CD4-positive, alpha-beta T cell (primary cell): ENCODE data around the gene RSPO3. TPM values are rescaled to one million over a fixed set of nuclear protein-coding genes. Genes with fewer than 3 reads are reported as not detected.
"Not testable (repeated sequence)": the region's sequence is repeated elsewhere in the genome, so short reads cannot be mapped to it uniquely, and the experiment has no call there.

Source experiments
- ATAC-seq: fragments of 200-7000 bp; cut with Tn5 transposase; one replicate; pipeline ENCODE4 v1.10.0; 2022; ENCODE audit warnings: mild to moderate bottlenecking; ENCODE audit not compliant: poor library complexity
- CTCF ChIA-PET: fragments of 350-600 bp; sonication (Branson Sonifier 250); formaldehyde crosslinking; loops from one replicate; lab custom pipeline; 2021; ENCODE audit warnings: antibody characterized with exemption, inconsistent platforms; lab: Charles Lee
- POLR2A ChIA-PET: fragments of 350-600 bp; sonication (Branson Sonifier 250); formaldehyde crosslinking; loops from one replicate; lab custom pipeline; 2021; ENCODE audit warnings: antibody characterized with exemption, inconsistent platforms; lab: Charles Lee
- DNase-seq, 14 experiments: peaks; one replicate each; pipeline ENCODE4 v3.0.0-alpha.2; 2013 to 2020; ENCODE audit warnings: mixed read lengths in 2 of 14
- H3K27ac ChIP-seq, 2 donors: one replicate each; pipeline versions ENCODE4 v1.5.1 to v1.7.0; 2013; ENCODE audit warnings: low read length in 2 of 2, low read depth in 1 of 2, mild to moderate bottlenecking in 1 of 2
- H3K27me3 ChIP-seq, 2 experiments: 1 replicate in 1 of 2; 2 replicates in 1 of 2; pipeline versions ENCODE4 v1.6.1 to v1.7.0; 2013; ENCODE audit warnings: low read length in 2 of 2, control low read depth in 1 of 2, mild to moderate bottlenecking in 1 of 2, moderate library complexity in 1 of 2; ENCODE audit not compliant: insufficient read depth in 2 of 2, control insufficient read depth in 1 of 2
- H3K36me3 ChIP-seq: one replicate; pipeline ENCODE4 v1.6.1; 2013; ENCODE audit warnings: low read length, control low read depth; ENCODE audit not compliant: insufficient read depth
- H3K4me1 ChIP-seq: one replicate; pipeline ENCODE4 v1.6.1; 2013; ENCODE audit warnings: low read length, control low read depth; ENCODE audit not compliant: insufficient read depth
- H3K4me3 ChIP-seq: one replicate; pipeline ENCODE4 v1.5.1; 2013; ENCODE audit warnings: mild to moderate bottlenecking, low read length, moderate library complexity
- H3K9me3 ChIP-seq, 2 experiments: 1 replicate in 1 of 2; 2 replicates in 1 of 2; pipeline versions ENCODE4 v1.6.1 to v1.7.0; 2013; ENCODE audit warnings: low read length in 2 of 2, mild to moderate bottlenecking in 2 of 2, control low read depth in 1 of 2, moderate library complexity in 1 of 2; ENCODE audit not compliant: control insufficient read depth in 1 of 2, insufficient read depth in 1 of 2
- H3K27ac Mint-ChIP-seq: one replicate; pipeline ENCODE4 v1.8.0; 2020; ENCODE audit warnings: mixed read lengths
- H3K27me3 Mint-ChIP-seq: one replicate; pipeline ENCODE4 v1.8.0; 2021; ENCODE audit warnings: mixed read lengths
- H3K36me3 Mint-ChIP-seq: one replicate; pipeline ENCODE4 v1.8.0; 2021; ENCODE audit warnings: low read depth, mixed read lengths
- H3K4me1 Mint-ChIP-seq: one replicate; pipeline ENCODE4 v1.8.0; 2021; ENCODE audit warnings: low read depth, mixed read lengths
- H3K4me3 Mint-ChIP-seq: one replicate; pipeline ENCODE4 v1.8.0; 2020; ENCODE audit warnings: mild to moderate bottlenecking, mixed read lengths
- H3K9me3 Mint-ChIP-seq: one replicate; pipeline ENCODE4 v1.8.0; 2020; ENCODE audit warnings: mixed read lengths
- intact Hi-C, 2 experiments: fragments of 100-400 bp; cut with DNase I in 1 of 2; cut with micrococcal nuclease in 1 of 2; formaldehyde crosslinking; loops; one replicate each; pipeline versions ENCODE4 v1.15.1 to v1.9.0; 2023 to 2025; cut with DNase I, micrococcal nuclease
- total RNA-seq, 174 experiments: library from RNA in 2 of 174; stranded (reverse) in 2 of 174; gene quantifications; one replicate each; pipeline ENCODE4 v1.2.3 and lab custom pipeline; 2021 to 2026
- TF ChIP-seq, protein P1 (sequence below): fragments of 200-600 bp; IDR thresholded peaks from one replicate; pipeline ENCODE4 v1.8.0; 2022; ENCODE audit warnings: antibody characterized with exemption, mild to moderate bottlenecking

RSPO3 gene
- total RNA-seq, 2 experiments from 2014 or later: not detected

- Mint-ChIP-seq H3K4me1 (no peaks in the 10 kb centered on the region), H3K4me3 (no peak overlapping the region), H3K9me3 (no peaks in the 10 kb centered on the region), H3K27me3 (peaks cover 14% of the 10 kb centered on the region), H3K27ac (no peak overlapping the region), H3K36me3 (no peaks in the 10 kb centered on the region)
- ATAC-seq (no peak), DNase-seq (no peak)
- TF ChIP-seq, protein P1, sequence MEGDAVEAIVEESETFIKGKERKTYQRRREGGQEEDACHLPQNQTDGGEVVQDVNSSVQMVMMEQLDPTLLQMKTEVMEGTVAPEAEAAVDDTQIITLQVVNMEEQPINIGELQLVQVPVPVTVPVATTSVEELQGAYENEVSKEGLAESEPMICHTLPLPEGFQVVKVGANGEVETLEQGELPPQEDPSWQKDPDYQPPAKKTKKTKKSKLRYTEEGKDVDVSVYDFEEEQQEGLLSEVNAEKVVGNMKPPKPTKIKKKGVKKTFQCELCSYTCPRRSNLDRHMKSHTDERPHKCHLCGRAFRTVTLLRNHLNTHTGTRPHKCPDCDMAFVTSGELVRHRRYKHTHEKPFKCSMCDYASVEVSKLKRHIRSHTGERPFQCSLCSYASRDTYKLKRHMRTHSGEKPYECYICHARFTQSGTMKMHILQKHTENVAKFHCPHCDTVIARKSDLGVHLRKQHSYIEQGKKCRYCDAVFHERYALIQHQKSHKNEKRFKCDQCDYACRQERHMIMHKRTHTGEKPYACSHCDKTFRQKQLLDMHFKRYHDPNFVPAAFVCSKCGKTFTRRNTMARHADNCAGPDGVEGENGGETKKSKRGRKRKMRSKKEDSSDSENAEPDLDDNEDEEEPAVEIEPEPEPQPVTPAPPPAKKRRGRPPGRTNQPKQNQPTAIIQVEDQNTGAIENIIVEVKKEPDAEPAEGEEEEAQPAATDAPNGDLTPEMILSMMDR: no peak
- Histone ChIP-seq H3K9me3 (no peaks in the 10 kb centered on the region), H3K27me3 (peaks cover 0 to 5% of the 10 kb centered on the region in 2 experiments), H3K4me1 (no peaks in the 10 kb centered on the region), H3K27ac (no peak overlapping the region), H3K36me3 (no peaks in the 10 kb centered on the region), H3K4me3 (no peak overlapping the region)
- ChIA-PET POLR2A (no interaction called here), CTCF (no interaction called here)
- intact Hi-C loops: no loop called here
These were observed 26.0 kb upstream of the RSPO3 start for GRCh38 chr6:127092466-127092865.

DNA sequence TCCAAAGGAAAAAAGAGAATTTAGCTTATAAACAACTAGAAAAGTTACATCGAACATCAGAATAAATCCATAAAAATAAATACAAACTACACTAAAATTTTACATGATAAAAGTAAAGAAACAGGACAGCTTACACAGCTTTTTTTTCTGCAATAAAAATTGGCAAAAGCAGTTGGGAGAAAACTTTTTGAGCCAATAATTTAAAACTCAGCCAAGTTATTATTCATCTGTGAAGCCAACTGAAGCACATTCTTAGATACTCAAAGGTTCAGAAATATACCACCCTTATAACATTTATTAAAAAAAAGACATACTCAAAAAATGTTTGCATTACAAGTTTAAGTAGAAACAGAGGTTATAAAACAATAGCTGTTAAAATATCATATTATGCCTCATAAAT, 23.7 kb upstream of the RSPO3 start:
- Histone ChIP-seq H3K36me3 (no peaks in the 10 kb centered on the region), H3K27ac (no peak overlapping the region), H3K4me3 (no peak overlapping the region), H3K9me3 (no peaks in the 10 kb centered on the region), H3K4me1 (no peaks in the 10 kb centered on the region), H3K27me3 (peaks cover 0 to 5% of the 10 kb centered on the region in 2 experiments)
- TF ChIP-seq, protein P1: no peak
- Mint-ChIP-seq H3K36me3 (no peaks in the 10 kb centered on the region), H3K27ac (no peak overlapping the region), H3K9me3 (no peaks in the 10 kb centered on the region), H3K4me1 (no peaks in the 10 kb centered on the region), H3K4me3 (no peak overlapping the region), H3K27me3 (peaks cover 18% of the 10 kb centered on the region)
- POLR2A ChIA-PET: no interaction called here
- no peak for DNase-seq
- intact Hi-C loops: no loop called here
- ATAC-seq: no peak
- CTCF ChIA-PET: no interaction called here

GRCh38 chr6:127096167-127096566, 22.3 kb upstream of the RSPO3 start:
- Mint-ChIP-seq H3K4me3 (no peak overlapping the region), H3K27me3 (peaks cover 19% of the 10 kb centered on the region), H3K27ac (no peak overlapping the region), H3K36me3 (no peaks in the 10 kb centered on the region), H3K9me3 (no peaks in the 10 kb centered on the region), H3K4me1 (no peaks in the 10 kb centered on the region)
- H3K36me3 ChIP-seq: no peaks in the 10 kb centered on the region
- H3K4me1 ChIP-seq: no peaks in the 10 kb centered on the region
- CTCF ChIA-PET: no interaction called here
- no peak overlapping the region for H3K27ac ChIP-seq
- intact Hi-C loops: no loop called here
- H3K27me3 ChIP-seq: peaks cover 0 to 5% of the 10 kb centered on the region in 2 experiments
- TF ChIP-seq, protein P1: no peak
- H3K9me3 ChIP-seq: no peaks in the 10 kb centered on the region
- ATAC-seq (no peak), DNase-seq (no peak)
- no peak overlapping the region for H3K4me3 ChIP-seq
- POLR2A ChIA-PET: no interaction called here

GRCh38 chr6:127097442-127097841, 21.0 kb upstream of the RSPO3 start:
- ATAC-seq, H3K4me1 Mint-ChIP-seq, H3K4me1 ChIP-seq, H3K4me3 Mint-ChIP-seq, CTCF ChIA-PET, H3K9me3 Mint-ChIP-seq, POLR2A ChIA-PET, H3K36me3 ChIP-seq, H3K36me3 Mint-ChIP-seq, H3K27ac Mint-ChIP-seq, H3K9me3 ChIP-seq, intact Hi-C loops, H3K4me3 ChIP-seq, DNase-seq, H3K27ac ChIP-seq, H3K27me3 ChIP-seq: not testable (repeated sequence)
- peaks cover 19% of the 10 kb centered on the region for H3K27me3 Mint-ChIP-seq
